HCT116 (cell line): ENCODE data around the gene ZBTB7C. TPM values are rescaled to one million over a fixed set of nuclear protein-coding genes. Genes with fewer than 3 reads are reported as not detected.

Source experiments
- ATAC-seq: fragments of 200-7000 bp; cut with Tn5 transposase; 2 replicates; pipeline ENCODE4 v1.9.1; 2020; ENCODE audit warnings: mild to moderate bottlenecking, moderate library complexity
- BruUV-seq: library from RNA; stranded (reverse); fragments of 400-500 nt; replicated peaks from 2 replicates; lab custom pipeline; 2021; lab: Mats Ljungman, UMichigan
- CTCF ChIA-PET: fragments of 300-600 bp; sonication (Branson Sonifier 250); formaldehyde crosslinking; loops from one replicate; lab custom pipeline; 2021; ENCODE audit warnings: antibody characterized with exemption; lab: Charles Lee
- POLR2A ChIA-PET: fragments of 300-600, 350-600 bp; sonication (Branson Sonifier 250); formaldehyde crosslinking; loops from one replicate; lab custom pipeline; 2021; ENCODE audit warnings: antibody characterized with exemption; lab: Charles Lee
- RAD21 ChIA-PET, 2 experiments: fragments of 300-600 bp; sonication (Branson Sonifier 250); formaldehyde crosslinking; loops; one replicate each; lab custom pipeline; 2023; ENCODE audit warnings: low total read pairs in 2 of 2; ENCODE audit not compliant: uncharacterized antibody in 2 of 2, unreplicated experiment in 2 of 2, low non-redundant PET in 1 of 2; lab: Charles Lee
- DNase-seq: peaks from one replicate; pipeline ENCODE4 v3.0.0-alpha.2; 2010; ENCODE audit warnings: low read depth, low spot score
- H2AFZ ChIP-seq: fragments of 200-600 bp; shearing (Covaris generic), sonication (generic); 2 replicates; pipeline ENCODE4 v1.6.1; 2017; ENCODE audit warnings: low read depth, mixed run types, mixed read lengths, antibody characterized with exemption, low read length; ENCODE audit not compliant: poor library complexity, severe bottlenecking
- H3K27ac ChIP-seq: 2 replicates; pipeline ENCODE4 v1.5.1; 2012; ENCODE audit warnings: low read depth, low read length
- H3K27me3 ChIP-seq: fragments of 200-600 bp; sonication (generic); 2 replicates; pipeline ENCODE4 v1.6.1; 2016; ENCODE audit warnings: mixed run types, low read length, mixed read lengths; ENCODE audit not compliant: insufficient read depth
- H3K36me3 ChIP-seq, 2 experiments: fragments of 200-500 bp in 1 of 2; fragments of 200-600 bp in 1 of 2; sonication (Bioruptor generic) in 1 of 2; sonication (generic) in 1 of 2; 2 replicates each; pipeline versions ENCODE4 v1.5.1 to v1.6.1; 2014 to 2016; ENCODE audit warnings: low read length in 2 of 2, inconsistent platforms in 1 of 2, mixed read lengths in 1 of 2, mixed run types in 1 of 2; ENCODE audit not compliant: insufficient read depth in 2 of 2, control insufficient read depth in 1 of 2
- H3K4me1 ChIP-seq, 2 experiments: fragments of 200-600 bp in 1 of 2; sonication (generic) in 1 of 2; 2 replicates each; pipeline versions ENCODE4 v1.5.1 to v1.6.1; 2012 to 2017; ENCODE audit warnings: low read length in 2 of 2, inconsistent platforms in 1 of 2, mild to moderate bottlenecking in 1 of 2, mixed read lengths in 1 of 2, mixed run types in 1 of 2, moderate library complexity in 1 of 2; ENCODE audit not compliant: insufficient read depth in 2 of 2, control insufficient read depth in 1 of 2
- H3K4me2 ChIP-seq: fragments of 200-600 bp; sonication (generic); 2 replicates; pipeline ENCODE4 v1.6.1; 2017; ENCODE audit warnings: mixed run types, low read length, mixed read lengths
- H3K4me3 ChIP-seq, 2 experiments: fragments of 200-600 bp in 1 of 2; sonication (generic) in 1 of 2; replicated peaks in 1 of 2; 2 replicates each; pipeline ENCODE4 v1.5.1; 2011 to 2016; ENCODE audit warnings: low read length in 2 of 2, control low read depth in 1 of 2, low read depth in 1 of 2, mild to moderate bottlenecking in 1 of 2, mixed read lengths in 1 of 2, mixed run types in 1 of 2
- H3K79me2 ChIP-seq: fragments of 200-600 bp; sonication (generic); 2 replicates; pipeline ENCODE4 v1.6.1; 2017; ENCODE audit warnings: mild to moderate bottlenecking, mixed run types, low read length, moderate library complexity, mixed read lengths; ENCODE audit not compliant: insufficient read depth
- H3K9ac ChIP-seq: fragments of 200-600 bp; sonication (generic); 2 replicates; pipeline ENCODE4 v1.6.1; 2016; ENCODE audit warnings: low read length, mixed read lengths
- H3K9me2 ChIP-seq: fragments of 200-600 bp; sonication (generic), shearing (Covaris generic); 2 replicates; pipeline ENCODE4 v1.6.1; 2017; ENCODE audit warnings: mixed run types, mild to moderate bottlenecking, moderate library complexity; ENCODE audit not compliant: insufficient read depth
- H3K9me3 ChIP-seq, 2 experiments: fragments of 200-500 bp in 1 of 2; fragments of 200-600 bp in 1 of 2; sonication (Bioruptor generic) in 1 of 2; sonication (generic) in 1 of 2; 2 replicates each; pipeline ENCODE4 v1.6.1; 2014 to 2017; ENCODE audit warnings: low read length in 2 of 2, mixed read lengths in 2 of 2, inconsistent platforms in 1 of 2, low read depth in 1 of 2, mild to moderate bottlenecking in 1 of 2, mixed run types in 1 of 2, moderate library complexity in 1 of 2; ENCODE audit not compliant: control insufficient read depth in 1 of 2, insufficient read depth in 1 of 2
- H4K20me1 ChIP-seq: fragments of 200-600 bp; sonication (generic), shearing (Covaris generic); 2 replicates; pipeline ENCODE4 v1.6.1; 2017; ENCODE audit warnings: mixed run types, mild to moderate bottlenecking, moderate library complexity; ENCODE audit not compliant: insufficient read depth
- FOSL1 ChIP-seq: IDR thresholded peaks from 2 replicates; pipeline ENCODE4 v1.6.1; 2012; ENCODE audit warnings: low read depth
- JUND ChIP-seq: IDR thresholded peaks from 2 replicates; pipeline ENCODE4 v1.6.1; 2012
- SRF ChIP-seq: IDR thresholded peaks from 2 replicates; pipeline ENCODE4 v1.6.1; 2012; ENCODE audit warnings: low read depth
- intact Hi-C: fragments of 100-400 bp; cut with micrococcal nuclease; formaldehyde crosslinking; loops from 2 replicates; pipeline ENCODE4 v1.10.0; 2022
- total RNA-seq: library from RNA; stranded (reverse); gene quantifications from one replicate; pipeline ENCODE4 v1.2.1, GENCODE V29; 2021; ENCODE audit not compliant: unreplicated experiment
- TF ChIP-seq, protein P1 (sequence below): IDR thresholded peaks from 2 replicates; pipeline ENCODE4 v1.6.1; 2012; ENCODE audit warnings: low read depth

Gene ZBTB7C
- total RNA-seq, 1 experiment from 2014 or later, result 0.37 TPM

DNA sequence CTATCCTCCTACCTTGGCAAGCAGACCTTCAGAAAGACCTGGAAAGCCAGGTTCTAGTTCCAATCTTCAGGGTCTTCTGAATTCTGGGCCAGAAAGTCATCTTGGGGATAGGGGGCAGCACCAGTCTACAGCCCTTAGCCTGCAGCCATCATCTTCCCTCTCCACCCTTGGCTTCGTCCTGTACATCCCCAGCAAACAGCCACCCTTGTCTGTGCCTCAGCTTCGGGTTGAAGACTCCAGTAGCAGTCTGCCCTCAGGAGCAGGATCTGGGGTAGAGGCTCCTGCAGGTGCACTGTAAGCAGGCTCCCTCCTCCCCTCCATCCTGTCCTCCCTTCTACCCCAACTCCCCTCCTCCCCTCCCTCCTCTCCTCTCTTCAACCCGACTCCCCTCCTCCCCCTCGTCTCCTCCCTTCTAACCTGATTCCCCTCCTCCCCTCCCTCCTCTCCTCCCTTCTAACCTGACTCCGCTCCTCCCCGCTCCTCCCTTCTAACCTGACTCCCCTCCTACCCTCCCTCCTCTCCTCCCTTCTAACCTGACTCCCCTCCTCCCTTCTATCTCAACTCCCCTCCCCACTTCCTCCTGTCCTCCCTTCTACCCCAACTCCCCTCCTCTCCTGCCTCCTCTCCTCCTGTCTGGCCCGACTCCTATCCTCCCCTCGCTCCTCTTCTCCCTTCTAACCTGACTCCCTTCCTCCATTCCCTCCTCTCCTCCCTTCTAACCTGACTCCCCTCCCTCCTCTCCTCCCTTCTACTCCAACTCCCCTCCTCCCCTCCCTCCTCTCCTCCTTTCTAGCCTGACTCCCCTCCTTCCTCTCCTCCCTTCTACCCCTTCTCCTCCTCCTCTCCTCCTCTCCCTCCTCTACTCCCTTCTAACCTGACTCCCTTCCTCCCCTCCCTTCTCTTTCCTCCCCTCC is 388.6 kb downstream of the ZBTB7C start:
- no peak overlapping the region for H3K4me2 ChIP-seq
- no peak overlapping the region for H3K27ac ChIP-seq
- no peaks in the 10 kb centered on the region for H3K9me3 ChIP-seq
- no peaks in the 10 kb centered on the region for H3K79me2 ChIP-seq
- H3K9ac ChIP-seq, result no peak overlapping the region
- ChIA-PET RAD21 (no interaction called here), POLR2A (no interaction called here), CTCF (no interaction called here)
- H2AFZ ChIP-seq, result no peak overlapping the region
- no peaks in the 10 kb centered on the region for H4K20me1 ChIP-seq
- BruUV-seq, result no TSS peak
- peaks cover 4 to 8% of the 10 kb centered on the region in 2 experiments; a peak in 3 of 4 replicates for H3K4me1 ChIP-seq
- H3K27me3 ChIP-seq, result no peaks in the 10 kb centered on the region; the same call in 1 of the 2 replicates
- intact Hi-C loops, result loop anchor here (5.0 to 10.0 kb wide), 2 partner anchors 642 to 806 kb away; no protein-coding TSS in a partner anchor
- no peak for DNase-seq
- H3K9me2 ChIP-seq, result no peaks in the 10 kb centered on the region
- H3K4me3 ChIP-seq, result no peak overlapping the region
- ATAC-seq, result no peak
- TF ChIP-seq FOSL1, result no peak
- no peak for TF ChIP-seq JUND
- no peak for TF ChIP-seq SRF
- TF ChIP-seq, protein P1, sequence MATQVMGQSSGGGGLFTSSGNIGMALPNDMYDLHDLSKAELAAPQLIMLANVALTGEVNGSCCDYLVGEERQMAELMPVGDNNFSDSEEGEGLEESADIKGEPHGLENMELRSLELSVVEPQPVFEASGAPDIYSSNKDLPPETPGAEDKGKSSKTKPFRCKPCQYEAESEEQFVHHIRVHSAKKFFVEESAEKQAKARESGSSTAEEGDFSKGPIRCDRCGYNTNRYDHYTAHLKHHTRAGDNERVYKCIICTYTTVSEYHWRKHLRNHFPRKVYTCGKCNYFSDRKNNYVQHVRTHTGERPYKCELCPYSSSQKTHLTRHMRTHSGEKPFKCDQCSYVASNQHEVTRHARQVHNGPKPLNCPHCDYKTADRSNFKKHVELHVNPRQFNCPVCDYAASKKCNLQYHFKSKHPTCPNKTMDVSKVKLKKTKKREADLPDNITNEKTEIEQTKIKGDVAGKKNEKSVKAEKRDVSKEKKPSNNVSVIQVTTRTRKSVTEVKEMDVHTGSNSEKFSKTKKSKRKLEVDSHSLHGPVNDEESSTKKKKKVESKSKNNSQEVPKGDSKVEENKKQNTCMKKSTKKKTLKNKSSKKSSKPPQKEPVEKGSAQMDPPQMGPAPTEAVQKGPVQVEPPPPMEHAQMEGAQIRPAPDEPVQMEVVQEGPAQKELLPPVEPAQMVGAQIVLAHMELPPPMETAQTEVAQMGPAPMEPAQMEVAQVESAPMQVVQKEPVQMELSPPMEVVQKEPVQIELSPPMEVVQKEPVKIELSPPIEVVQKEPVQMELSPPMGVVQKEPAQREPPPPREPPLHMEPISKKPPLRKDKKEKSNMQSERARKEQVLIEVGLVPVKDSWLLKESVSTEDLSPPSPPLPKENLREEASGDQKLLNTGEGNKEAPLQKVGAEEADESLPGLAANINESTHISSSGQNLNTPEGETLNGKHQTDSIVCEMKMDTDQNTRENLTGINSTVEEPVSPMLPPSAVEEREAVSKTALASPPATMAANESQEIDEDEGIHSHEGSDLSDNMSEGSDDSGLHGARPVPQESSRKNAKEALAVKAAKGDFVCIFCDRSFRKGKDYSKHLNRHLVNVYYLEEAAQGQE, result no peak
- no peaks in the 10 kb centered on the region for H3K36me3 ChIP-seq
